ENCODE measurements around the gene ERICH6.

DNA sequence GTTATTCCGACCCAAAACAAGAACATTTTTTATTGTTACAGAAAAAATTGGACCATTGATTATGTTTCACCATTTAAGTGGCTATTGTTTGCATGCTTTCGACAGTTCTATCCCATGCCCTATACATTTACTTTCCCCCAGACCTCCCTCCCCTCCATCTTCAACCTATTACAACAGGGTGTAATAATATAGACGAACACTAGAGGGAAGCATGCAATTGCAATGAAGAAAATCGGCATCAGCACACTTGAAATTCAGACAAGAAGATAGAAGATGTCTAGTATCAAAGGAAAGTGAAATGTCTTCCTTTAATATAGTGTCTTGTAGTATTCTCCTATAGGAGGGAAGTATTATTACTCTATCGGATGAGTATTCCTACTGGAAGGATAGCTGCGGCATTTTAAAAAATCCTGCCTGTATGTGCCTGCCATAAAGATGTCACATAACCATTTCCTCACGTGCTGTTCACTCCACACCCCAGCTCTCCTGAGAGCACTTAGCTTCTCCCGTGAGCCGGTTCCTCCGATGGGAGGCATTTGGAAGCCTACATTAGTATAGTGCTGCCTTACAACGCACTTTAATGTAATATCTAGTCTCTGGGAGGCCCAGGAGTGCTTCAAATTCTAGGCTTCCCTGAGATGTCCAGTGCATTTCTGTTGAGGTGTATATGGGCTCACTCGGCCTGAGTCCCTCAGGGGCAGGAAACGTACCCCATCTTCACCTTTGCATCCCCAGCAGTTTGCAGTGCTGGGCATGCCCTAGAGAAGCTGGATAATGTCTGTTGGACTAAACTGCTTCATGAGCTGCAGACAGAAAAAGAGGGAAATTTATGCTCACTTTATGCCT, 17.8 kb upstream of the ERICH6 start:
- TF ChIP-seq, protein P1, sequence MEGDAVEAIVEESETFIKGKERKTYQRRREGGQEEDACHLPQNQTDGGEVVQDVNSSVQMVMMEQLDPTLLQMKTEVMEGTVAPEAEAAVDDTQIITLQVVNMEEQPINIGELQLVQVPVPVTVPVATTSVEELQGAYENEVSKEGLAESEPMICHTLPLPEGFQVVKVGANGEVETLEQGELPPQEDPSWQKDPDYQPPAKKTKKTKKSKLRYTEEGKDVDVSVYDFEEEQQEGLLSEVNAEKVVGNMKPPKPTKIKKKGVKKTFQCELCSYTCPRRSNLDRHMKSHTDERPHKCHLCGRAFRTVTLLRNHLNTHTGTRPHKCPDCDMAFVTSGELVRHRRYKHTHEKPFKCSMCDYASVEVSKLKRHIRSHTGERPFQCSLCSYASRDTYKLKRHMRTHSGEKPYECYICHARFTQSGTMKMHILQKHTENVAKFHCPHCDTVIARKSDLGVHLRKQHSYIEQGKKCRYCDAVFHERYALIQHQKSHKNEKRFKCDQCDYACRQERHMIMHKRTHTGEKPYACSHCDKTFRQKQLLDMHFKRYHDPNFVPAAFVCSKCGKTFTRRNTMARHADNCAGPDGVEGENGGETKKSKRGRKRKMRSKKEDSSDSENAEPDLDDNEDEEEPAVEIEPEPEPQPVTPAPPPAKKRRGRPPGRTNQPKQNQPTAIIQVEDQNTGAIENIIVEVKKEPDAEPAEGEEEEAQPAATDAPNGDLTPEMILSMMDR (IDR thresholded peaks at IDR 0.05), result peak in 1 of 3 donors; percentile 78
- TF ChIP-seq POLR2A (IDR thresholded peaks at IDR 0.05), result no peak
